Right renal pelvis (tissue), 4 donors: Measurements from ENCODE around the gene COA3. TPM values are rescaled to one million over a fixed set of nuclear protein-coding genes. Genes with fewer than 3 reads are reported as not detected.
"Not testable (repeated sequence)": the region's sequence is repeated elsewhere in the genome, so short reads cannot be mapped to it uniquely, and the experiment has no call there.

Source experiments
- DNase-seq, 4 donors: peaks; one replicate each; pipeline ENCODE4 v3.0.0-alpha.2; 2013; ENCODE audit warnings: low read depth in 4 of 4, low spot score in 3 of 4, missing footprints in 1 of 4
- polyA plus RNA-seq, 4 donors: library from polyadenylated mRNA; unstranded; fragments of 120-200 nt; gene quantifications; one replicate each; pipeline ENCODE4 v1.2.1, GENCODE V29; 2013; ENCODE audit not compliant: insufficient read length in 4 of 4

The COA3 gene
- polyA plus RNA-seq, 4 donors = 166 to 178 (median 172) TPM

DNA sequence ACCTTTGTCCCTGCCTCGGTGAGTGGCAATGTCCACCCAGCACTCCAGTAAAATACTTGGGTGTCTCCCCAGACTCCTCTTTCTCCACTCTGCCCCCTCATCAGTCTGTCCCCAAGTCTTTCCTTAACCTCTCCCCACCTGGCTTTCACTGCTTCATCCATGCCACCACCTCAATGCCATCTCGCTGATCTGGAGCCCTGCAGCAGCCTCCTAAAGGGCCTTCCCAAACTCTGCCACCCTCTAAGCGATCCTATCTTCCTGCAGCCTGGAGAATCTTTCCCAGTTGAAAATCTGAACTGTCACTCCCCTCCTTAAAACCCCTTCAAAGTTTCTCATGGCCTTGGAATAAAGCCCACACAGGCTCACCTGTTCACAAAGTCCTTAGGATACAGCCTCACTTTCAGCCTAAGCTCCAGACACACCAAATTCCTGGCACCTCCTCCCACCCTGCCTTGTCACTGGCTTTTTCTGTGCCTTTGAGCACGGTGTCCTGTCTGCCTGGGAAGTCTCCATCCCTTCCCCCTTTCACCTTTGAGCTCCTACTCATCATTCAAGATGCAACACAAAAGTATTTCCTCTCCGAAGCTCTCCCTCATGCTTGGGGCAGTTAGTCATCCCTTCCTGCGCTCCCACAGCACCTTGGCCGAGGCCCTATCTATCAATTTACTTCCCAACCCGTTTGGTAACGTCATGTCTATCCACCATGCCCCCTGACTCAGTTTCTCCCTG is 15.3 kb downstream of the COA3 start:
- no peak for DNase-seq

DNA sequence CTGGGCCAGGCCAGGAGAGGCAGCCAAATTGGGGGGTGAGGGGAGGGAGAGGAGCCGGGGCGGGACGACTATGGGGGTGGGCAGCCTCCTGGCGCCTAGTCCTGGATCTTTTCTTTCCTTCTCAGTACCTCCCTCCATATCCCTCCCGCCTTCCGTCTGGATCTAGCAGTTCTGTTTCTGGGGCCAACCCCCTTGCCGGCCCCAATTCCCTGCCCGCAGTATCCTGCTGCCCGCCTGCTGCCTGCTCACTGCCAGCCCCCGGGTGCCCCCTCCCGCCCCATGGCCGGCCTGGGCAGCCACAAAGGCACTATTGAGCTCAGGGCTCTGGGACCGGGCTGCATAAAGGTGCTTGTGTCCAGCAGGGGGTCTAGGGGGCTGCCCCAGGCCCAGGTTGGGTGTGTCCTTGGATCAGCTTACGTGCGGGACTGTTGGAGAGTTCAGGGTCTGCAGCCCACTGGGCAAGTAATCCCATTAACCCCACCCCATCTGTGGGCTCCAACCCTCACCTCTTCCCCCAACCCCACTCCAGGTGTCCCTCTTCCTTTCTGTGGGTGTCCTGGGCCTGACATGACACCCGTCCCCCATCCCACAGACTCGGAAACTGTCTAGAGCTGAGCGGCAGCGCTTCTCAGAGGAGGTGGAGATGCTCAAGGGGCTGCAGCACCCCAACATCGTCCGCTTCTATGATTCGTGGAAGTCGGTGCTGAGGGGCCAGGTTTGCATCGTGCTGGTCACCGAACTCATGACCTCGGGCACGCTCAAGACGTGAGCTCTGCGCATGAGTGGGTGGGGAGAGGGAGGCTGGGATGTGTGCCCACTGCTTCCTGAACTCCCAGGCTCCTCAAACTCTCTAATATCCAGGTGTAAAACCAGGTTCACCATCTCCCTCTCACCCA is 16.1 kb downstream of the COA3 start:
- DNase-seq = no peak

DNA sequence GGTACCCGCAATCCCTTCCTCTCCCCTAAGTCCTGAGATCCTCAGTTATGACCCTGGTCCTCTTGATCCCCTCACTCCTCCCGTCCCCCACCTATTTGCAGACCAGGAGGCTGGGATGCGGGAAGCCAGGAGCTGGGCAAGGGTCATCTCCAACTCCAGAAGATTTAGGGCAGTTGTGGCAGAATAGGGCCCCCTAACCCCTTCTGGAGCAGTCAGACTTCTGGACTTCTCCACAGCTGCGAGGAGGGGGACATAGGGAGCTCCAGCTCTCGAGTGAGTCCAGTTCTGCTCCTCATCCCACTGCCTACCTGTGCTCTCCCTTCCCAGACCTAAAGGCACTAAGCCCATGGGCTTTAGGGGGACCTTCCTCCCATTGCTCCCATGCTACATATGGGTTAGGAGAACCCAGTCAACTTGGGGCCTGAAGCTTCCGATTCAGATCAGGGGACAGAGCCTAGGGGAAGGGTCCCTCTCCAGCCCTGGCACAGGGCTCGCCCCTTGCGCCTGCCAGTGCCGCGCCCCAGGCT is 16.8 kb downstream of the COA3 start:
- no peak for DNase-seq

DNA sequence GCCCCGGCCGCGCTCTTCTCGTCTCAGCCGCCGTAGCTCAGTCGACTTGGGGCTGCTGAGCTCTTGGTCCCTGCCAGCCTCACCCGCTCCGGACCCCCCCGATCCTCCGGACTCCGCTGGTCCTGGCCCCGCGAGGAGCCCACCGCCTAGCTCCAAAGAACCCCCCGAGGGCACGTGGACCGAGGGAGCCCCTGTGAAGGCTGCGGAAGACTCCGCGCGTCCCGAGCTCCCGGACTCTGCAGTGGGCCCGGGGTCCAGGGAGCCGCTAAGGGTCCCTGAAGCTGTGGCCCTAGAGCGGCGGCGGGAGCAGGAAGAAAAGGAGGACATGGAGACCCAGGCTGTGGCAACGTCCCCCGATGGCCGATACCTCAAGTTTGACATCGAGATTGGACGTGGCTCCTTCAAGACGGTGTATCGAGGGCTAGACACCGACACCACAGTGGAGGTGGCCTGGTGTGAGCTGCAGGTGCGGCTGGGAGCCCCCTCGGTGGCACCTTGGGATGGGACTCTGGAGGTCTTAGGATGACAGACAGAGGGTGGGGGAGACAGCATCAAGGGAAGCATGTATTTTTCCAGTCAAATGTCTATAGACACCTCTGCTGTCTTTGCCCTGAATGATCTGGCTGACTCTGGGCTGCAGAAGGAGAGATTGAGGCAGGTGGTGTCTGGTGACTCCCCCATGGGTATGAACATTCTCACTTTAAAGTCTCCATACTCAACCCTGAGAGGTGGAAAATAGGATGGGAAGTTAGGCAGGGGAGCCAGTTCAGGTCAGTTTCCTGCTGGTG is 17.5 kb downstream of the COA3 start:
- no peak for DNase-seq

DNA sequence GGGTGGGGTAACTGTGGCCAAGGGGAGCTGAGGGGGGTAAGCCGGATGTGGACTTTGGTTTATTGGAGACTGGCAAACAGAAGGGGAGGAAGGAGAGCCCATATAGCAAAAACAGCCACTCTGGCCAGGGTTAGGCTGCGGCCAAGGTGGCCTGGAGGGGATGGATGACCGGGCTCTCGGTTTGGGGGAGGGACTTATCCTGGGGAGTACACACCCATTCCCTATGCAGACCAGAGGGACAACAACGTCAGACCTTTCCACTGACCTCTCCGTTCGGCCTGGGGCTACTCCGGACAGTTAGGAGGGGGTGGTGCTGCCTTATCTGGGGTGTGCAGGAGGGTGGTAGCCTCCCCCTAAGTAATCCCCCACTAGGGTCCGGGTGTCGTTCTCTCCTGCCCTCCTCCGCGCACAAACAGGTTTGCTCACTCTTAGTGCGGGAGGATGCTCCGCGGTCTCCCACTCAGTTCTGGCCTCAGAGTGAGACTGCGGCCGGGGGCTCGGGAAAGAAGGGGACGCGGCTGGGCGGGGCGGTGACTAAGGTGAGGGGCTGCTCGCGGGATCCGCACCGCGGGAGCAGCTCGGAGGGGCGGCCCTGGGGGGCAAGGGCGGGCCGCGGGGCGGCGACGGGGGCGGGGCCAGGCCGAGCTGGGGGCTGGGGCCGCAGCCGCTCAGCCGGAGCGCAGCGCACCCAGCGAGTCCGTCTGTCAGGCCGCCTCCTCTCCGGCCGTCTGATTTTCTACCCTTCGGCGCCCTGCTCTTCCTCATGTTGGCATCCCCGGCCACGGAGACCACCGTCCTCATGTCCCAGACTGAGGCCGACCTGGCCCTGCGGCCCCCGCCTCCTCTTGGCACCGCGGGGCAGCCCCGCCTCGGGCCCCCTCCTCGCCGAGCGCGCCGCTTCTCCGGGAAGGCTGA is 18.3 kb downstream of the COA3 start, which contains the start of gene WNK4:
Gene WNK4, plus strand, starts transcription at position 675 of the 915 bp plus-strand sequence. Its CDS starts 89 bp downstream, at position 764.
- DNase-seq = no peak

DNA sequence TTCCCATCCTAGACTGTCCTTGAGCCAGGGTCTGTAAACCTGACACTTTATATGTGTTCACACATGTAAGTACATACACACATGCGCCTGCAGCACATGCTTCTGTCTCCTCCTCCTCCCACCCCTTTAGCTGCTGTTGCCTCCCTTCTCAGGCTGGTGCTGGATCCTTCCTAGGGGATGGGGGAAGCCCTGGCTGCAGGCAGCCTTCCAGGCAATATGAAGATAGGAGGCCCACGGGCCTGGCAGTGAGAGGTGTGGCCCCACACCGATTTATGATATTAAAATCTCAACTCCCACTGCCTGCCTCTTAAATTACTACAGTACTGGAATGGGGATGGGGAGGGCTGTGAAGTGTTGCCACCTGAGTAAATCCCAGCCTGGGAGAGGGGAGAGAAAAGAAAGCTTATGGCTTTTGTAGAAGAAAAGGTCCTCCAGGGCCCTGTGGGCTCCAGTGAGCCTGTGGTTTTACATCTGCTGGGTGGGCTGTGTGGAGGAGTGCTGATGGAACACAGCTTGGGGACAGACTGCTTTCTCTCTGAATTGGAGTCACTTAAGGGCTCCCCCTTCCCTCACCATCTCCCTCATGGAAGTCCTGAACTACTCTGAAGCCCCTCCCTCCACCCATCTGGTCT is 19.1 kb downstream of the COA3 start:
- no peak for DNase-seq

DNA sequence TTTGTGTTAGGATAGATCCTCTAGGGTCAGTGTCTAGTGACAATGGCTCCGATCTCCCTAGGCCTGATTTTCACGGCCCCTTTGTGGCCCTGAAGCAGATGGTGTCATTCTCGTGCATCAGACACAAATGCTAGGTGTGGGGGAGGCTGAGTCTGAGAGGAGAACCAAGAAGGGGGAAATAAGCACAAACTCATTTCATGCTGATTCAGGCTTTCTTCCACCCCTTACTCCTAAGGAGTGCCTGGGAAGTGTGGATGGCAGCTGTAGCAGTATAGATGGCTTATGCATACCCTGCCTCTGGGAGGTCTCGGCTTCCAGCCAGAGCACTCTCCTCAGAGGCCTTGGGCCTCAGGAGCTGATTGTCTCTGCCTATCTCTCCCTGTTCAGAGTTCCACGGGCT is 19.9 kb downstream of the COA3 start:
- no peak for DNase-seq

DNA sequence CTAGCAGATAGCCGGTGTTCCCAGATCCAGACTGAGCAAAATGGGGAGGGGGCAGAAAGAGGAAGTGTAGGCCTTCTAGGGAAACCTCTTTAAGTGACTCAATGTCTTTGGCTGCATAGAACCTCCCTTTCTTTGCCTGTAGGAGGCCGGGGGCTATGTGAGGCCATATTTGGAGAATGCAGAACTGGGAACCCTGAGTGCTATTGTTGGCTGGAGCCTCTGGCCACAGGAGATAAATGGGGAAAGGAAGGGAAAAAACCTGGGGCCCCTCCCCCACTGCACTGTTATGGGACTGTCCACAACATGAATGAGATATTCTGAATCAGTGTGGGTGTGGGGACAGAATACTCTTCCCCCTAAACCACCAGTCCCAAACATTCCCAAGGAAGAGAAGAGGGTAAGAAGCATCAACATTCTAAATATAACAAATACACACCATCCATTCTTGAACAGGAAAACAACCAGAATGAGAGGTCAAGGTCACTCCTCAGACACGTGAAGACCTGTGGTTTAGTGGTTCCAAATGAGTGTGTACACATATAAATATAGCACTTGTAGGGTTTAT is 22.9 kb downstream of the COA3 start:
- no peak for DNase-seq

DNA sequence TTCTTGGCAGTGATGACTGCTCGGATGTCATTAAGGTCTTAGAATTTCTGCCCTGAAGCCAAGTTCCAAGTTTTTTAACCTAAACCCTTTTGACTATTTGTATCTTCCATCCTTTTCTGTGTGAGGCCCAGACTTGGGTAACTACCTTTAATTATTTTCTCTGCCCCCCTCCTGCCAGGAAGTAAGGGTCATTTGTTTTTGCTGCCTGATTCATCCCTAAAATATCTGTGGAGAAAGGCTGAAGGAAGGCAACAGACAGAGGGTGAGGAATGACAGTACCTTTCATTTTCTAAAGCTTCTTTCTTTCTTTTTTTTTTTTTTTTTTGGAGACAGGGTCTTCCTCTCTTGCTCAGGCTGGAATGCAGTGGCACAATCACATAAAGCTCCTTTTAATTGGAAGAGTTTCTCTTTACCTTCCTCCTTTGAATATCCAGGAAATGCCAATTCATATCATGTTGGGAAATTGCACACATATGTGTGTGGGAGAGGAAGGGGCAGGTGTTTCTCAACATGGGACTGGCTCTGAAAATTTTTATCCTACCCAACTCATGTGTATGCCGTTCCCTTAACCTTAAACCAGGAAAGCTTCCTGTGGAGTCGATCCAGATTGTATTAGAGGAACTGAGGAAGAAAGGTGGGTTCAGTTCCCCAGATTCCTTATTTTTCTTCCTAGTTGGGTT is 24.3 kb downstream of the COA3 start:
- DNase-seq = no peak

DNA sequence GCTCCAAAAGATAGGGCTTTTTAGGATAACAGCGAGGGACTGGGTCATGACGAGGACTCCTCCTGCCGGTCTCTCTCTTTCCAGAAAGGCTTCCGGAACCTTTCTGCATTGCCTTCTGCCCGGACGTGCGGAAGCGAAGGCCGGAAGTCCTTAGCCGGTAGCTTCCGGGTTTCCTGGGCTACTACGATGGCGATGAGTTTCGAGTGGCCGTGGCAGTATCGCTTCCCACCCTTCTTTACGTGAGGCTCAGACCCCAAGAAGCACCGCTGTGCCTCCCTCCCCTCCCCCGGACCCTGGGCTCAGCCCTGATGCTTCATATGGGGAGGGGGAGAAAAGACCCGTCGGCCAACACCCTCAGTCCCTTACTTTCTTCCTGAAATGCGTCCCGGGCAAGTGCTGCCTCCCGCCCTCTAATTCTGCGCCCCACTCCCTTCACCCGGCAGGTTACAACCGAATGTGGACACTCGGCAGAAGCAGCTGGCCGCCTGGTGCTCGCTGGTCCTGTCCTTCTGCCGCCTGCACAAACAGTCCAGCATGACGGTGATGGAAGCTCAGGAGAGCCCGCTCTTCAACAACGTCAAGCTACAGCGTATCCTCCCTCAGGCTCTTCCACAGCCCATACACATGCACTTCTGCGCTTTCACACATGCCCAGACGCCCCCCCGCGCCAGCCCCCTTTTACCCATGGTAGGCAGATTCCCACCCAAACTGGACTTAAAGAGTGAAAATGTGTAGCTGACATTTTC is 25.0 kb downstream of the COA3 start, which contains the start of gene VPS25:
Gene VPS25, plus strand, starts transcription at position 160 of the 746 bp plus-strand sequence. Its CDS starts 27 bp downstream, at position 187.
- peak; percentile 65 to 69 (median 67) for DNase-seq

DNA sequence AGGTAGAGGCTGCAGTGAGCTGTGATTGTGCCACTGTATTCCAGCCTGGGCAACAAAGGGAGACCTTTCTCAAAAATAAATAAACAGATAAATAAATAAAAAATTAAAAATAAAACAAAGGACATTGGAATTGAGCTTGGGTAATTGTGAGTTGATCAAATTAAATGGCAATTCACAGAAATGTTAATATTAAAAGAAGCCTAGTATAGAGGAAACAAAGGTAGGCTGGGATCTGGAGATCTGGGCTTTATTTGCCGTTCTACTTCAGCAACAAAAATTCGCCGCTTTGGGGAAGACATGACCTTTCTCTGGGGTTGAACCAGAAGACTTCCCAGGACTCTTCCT is 25.6 kb downstream of the COA3 start:
- no peak for DNase-seq

DNA sequence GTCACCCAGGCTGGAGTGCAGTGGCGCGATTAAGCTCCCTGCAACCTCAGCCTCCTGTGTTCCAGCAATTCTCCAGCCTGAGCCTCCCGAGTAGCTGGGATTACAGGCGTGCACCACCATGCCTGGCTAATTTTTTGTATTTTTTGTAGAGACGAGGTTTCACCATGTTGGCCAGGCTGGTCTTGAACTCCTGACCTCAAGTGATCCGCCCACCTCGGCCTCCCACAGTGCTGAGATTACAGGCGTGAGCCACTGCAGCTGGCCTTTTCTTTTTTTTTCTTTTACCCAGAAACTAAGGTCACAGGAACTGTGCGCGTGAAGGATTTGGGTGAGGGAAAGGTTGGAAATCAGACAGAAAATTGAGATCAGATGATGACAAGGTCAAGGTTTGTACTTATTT is 28.5 kb downstream of the COA3 start:
- not testable (repeated sequence) for DNase-seq

DNA sequence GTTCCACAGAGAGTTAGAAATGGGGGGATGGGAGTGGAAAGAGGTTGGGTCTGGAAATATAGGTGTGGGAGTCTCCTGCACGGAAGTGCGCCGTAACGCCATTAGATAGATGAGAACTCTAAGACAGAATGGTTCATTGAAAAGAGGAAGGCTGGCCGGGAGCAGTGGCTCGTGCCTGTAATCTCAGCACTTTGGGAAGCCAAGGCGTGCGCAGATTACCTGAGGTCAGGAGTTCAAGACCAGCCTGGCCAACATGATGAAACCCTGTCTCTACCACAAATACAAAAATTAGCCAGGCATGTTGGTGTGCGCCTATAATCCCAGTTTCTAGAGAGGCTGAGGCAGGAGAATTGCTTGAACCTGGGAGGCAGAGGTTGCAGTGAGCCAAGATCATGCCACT is 30.5 kb downstream of the COA3 start:
- not testable (repeated sequence) for DNase-seq

DNA sequence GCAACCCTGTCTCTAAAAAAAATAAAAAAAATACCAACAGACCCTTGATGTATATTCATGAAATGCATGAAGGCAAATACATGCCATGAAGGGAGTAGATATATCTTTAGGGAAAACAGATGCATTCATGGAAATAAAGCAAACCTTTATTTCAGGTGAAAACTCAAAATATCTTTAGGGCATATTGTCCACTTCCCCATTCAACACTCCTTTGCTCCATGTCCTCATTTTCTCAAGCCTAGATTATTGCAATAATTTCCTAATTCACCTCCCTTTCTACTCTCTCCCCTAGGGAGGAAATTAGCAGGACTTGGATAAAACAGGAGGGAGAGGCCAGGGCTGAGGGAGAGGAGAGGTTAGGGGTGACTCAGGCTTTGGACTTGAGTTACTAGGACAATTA is 31.0 kb downstream of the COA3 start:
- no peak for DNase-seq

DNA sequence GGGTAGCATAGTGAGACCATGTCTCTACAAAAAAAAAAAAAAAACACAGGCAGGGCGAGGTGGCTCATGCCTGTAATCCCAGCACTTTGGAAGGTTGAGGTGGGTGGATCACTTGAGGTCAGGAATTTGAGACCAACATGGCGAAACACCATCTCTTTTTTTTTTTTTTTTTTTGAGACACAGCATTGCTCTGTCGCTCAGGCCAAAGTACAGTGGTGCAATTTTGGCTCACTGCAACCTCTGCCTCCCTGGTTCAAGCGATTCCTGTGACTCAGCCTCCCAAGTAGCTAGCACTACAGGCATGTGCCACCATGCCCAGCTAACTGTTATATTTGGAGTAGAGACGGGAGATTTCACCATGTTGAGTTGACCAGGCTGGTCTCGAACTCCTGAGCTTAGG is 32.4 kb downstream of the COA3 start:
- no peak for DNase-seq

DNA sequence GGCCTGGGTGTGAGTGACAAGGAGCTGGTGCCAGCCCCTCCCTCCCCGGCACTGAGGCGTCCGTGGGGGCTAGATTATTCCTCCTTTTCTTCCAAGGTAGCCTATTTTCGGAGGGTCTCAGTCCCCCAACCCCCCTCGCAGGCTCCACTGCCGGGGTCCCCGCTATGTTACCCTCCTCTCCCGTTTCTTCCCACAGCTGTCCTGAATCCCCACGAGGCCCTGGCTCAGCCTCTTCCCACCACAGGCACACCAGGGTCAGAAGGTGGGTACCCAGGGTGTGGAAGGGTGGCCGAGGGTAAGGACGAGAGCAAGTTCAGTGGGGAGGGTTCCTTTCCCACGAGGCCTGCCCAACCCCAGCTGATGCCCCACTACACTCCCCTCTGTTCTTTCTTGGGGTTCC is 36.9 kb downstream of the COA3 start:
- DNase-seq = no peak
